Muscle of back (tissue), 11 donors: ENCODE results near the gene AMIGO1. TPM values are rescaled to one million over a fixed set of nuclear protein-coding genes. Genes with fewer than 3 reads are reported as not detected.
A peak's percentile ranks its signal among the peaks of the same experiment; 100 is the strongest.

Source experiments
- DNase-seq, 3 donors: peaks; one replicate each; pipeline versions ENCODE4 v3.0.0 to v3.0.0-alpha.2; 2013
- polyA plus RNA-seq, 10 donors: library from polyadenylated mRNA; unstranded; fragments of 120-200 nt; gene quantifications; one replicate each; pipeline ENCODE4 v1.2.1, GENCODE V29; 2013; ENCODE audit not compliant: insufficient read length in 10 of 10

The AMIGO1 gene
- polyA plus RNA-seq, 10 donors = 8.8 to 16.9 (median 10.7) TPM

- no peak for DNase-seq
Observed at GRCh38 chr1:109508001-109508872, 1.3 kb downstream of the AMIGO1 start.

DNA sequence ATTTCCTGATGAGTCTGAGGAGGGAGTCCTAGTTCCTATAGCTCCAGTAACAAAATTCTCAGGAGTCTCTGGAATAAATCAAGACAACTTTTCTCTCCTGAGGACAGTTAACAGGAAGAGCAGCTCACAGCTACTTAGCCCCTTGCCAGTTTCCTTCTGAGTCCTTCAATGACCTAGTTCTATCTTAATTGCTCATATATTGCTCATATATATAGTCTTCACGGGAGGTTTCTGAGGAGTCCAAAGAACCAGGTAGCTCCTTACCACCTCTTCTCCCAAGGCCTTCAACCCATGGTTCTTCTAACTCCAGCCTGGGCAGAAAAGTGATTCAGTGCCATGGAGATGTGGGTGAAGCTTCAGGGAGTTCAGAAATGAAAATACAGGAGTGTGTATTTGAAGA is 4.6 kb downstream of the AMIGO1 start:
- no peak for DNase-seq

DNA sequence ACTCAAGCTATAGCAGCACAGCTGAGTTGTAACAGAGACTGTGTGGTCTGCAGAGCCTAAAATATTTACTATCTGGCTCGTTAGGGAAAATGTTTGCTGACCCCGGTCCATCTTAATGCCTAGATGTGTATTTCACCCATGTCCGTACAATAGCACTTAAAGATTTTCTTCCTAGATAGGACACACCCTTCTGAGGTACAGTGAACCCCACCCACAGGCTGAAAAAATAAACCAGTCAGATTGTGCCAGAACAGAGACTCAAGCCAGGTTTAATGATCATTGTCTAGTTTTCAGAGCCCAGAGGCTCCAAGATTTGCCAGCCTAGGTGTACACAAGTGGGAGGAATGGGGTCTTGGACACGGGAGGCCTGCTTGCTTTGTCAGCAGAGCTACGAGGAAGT is 5.6 kb downstream of the AMIGO1 start:
- no peak for DNase-seq

GRCh38 chr1:109502364-109502851 is 7.1 kb downstream of the AMIGO1 start:
- DNase-seq = no peak

- DNase-seq = no peak
Observed at GRCh38 chr1:109501644-109502363, 7.7 kb downstream of the AMIGO1 start.

GRCh38 chr1:109500941-109501381 is 8.6 kb downstream of the AMIGO1 start:
- peak in 1 of 3 donors; percentile 31 for DNase-seq

- DNase-seq = no peak
Observed at GRCh38 chr1:109499661-109500536, 9.6 kb downstream of the AMIGO1 start.

DNA sequence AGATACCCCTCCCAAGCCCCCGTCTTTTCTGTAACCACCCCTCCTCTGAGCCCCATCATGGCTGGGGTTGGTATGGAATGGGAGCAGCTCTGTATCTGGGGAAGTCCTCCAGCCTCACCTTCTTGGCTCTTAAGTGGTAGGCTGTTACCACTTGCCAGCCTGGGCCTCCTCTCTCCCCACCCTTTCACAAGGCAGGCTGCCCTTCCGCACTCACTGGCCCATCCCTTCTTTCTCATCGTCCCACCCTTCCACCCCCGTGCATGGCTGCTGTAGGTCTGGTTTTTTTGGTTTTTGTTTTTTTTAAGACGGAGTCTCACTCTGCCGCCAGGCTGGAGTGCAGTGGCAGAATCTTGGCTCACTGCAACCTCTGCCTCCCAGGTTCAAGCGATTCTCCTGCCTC is 10.4 kb downstream of the AMIGO1 start:
- no peak for DNase-seq

DNA sequence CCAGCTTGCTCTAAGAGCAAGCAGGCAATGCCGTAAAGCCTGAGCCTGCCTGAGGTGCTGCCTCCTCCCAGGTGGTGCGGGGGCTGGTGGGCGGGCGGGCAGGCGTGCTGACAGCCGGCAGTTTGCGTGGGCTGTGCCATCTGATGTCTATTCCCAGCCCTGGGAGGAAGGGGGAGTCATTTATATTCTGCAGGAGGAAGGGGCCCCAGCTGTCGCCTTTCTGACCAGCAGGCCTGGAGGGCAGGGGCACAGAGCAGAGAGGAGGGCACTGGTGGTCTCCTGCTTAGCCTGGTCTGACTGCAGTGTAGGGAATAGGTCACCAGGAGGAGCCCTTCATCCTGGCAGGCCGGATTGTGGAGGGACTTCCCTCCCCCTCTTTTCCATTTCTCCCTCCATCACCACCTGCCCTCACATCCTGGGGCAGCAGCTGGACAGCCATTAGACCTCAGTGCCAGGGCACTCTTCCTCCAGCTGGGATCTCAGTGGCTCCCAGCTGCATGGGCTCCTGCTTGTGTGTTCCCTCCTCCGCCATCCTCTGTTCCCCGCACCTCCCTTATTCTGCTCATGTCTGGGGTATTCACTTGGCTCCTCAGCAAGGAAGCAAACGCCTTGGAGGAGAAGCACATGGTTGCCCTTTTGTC is 11.2 kb downstream of the AMIGO1 start:
- DNase-seq = peak; percentile 61 to 77 (median 62)

GRCh38 chr1:109497449-109498160 is 11.9 kb downstream of the AMIGO1 start:
- DNase-seq = no peak

GRCh38 chr1:109495738-109496137 is 13.8 kb downstream of the AMIGO1 start:
- DNase-seq = no peak

DNA sequence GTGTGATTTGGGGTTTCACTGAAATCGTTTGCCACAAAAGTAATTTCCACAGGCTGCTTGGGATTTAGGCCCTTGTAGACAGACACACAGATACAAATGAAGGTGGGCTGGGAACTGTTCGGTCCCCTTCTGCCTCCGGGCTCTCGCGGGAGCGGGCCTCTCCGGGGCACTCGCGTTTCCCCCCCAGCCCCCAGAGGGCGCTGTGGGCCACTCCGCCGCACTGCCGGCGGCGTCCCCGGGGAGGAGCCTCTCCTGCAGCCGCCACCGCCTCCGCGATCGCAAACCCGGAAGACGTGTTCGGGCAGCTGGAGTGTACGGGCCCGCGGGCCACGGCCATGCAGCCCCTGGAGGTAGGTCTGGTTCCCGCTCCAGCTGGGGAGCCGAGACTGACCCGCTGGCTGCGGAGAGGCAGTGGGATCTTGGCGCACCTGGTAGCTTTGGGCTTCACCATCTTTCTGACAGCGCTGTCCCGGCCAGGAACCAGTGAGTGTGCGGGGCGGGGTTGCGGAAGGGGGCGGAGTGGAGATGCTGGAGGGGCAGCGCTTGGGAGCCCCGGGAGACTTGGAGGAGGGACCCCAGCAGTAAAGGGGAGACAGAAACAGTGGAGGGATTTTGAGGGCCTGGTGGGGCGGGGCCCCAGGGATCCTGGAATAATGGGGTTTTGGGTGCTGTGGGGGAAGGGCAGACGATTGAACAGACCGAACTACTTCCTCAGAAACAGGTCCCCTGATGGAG is 15.6 kb downstream of the AMIGO1 start, which contains the start of gene CYB561D1:
CYB561D1 (plus strand) TSS at position 290 of the 735 bp plus-strand sequence; CDS start at position 336, 46 bp downstream.
- peak; percentile 84 to 97 (median 91) for DNase-seq

GRCh38 chr1:109493227-109493626 is 16.3 kb downstream of the AMIGO1 start:
- no peak for DNase-seq

DNA sequence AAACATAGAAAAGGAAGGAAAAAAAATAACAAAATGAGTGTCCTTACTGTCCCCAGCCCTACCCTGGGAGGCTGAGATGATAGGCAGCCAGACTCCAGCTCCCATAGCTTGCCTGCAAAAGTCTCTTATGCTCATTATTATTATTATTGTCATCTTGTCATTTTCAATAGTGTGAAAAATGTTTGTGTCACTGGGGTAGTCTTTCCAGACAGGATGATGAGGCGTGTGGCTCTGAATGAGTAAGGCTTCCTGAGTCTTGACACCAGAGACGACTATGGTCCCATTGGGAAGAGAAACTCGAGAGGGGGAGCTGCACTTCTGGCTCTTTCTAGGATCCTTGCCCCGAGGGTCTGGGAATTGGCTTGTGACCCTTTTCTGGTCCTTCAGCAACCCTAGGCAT is 16.7 kb downstream of the AMIGO1 start:
- no peak for DNase-seq

DNA sequence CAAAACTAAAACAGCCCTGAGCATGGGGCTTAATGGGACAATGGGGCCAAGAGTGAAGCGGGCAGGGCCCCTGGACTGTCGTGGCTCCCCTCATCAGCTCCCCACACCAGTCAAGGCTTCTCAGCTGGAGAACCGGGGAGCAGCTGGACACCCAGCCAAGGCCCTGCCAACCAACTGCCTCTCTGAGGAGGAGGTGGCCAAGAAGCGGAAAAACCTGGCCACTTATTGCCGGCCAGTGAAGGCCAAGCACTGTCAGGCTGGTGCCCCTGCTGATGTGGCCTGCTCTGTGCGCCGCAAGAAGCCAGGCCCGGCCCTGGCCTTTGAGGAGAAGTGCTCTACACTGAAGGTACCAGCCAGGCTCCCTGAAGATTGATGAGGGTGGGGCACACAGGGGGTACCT is 18.2 kb downstream of the AMIGO1 start:
- DNase-seq = no peak

DNA sequence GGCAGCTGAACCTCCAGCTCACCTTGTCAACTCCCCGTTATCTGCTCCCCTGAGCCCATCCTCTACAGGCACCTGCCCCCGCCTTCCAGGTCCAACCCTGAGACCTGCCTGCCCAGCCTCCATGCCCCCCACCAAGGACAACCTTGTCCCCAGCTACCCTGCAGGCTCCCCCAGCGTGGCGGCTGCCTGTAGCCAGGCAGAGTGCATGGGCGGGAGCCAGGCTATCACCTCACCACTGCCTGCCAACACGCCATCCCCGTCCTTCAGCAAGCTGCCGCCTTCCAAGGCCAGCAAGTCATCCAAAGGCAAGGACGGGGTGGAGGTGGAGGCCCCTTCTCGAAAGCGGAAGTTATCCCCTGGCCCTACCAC is 18.6 kb downstream of the AMIGO1 start:
- no peak for DNase-seq

DNA sequence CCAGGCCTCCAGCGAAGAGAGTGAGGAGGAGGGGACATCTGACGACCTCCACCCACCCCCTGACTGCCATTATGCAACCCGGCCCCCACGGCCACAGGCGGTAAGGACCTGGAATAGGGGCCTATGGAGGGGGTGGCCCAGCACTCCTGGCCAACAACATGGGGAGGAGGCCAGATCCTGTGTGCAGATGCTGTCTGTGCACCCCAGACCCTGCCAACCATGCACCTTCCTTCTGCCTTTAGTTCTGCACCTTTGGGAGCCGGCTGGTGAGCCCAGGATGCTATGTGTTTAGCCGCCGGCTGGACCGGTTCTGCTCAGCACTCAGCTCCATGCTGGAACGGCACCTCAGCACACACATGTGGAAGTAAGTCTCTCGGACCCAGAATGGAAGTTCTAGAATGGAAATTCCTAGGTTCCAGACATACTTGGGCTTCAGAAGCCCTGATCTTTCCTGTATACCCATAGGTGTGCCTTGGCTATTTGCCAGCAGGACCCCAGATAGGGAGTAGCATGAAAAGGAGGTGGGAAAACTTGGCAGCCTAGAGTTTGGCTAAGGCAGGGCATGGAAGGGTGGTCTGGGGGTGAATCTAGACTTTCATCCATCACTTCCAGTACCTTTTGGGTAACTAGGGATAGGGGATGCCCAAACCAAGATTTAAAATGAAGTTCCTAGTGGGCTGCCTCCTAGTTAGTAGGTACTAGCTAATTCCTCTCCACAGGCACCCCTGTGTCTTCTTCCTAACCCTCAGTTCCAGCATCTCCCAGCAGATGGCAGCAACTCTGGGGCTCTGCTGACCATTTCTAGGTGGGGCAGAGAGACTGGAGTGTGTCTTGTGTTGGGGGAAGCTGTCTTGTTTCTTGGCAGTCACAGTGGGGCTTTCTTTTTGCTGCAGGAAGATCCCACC is 19.2 kb downstream of the AMIGO1 start:
- DNase-seq = peak; percentile 49 to 80 (median 63)

- DNase-seq = no peak
Observed at GRCh38 chr1:109488696-109489095, 20.8 kb downstream of the AMIGO1 start.

DNA sequence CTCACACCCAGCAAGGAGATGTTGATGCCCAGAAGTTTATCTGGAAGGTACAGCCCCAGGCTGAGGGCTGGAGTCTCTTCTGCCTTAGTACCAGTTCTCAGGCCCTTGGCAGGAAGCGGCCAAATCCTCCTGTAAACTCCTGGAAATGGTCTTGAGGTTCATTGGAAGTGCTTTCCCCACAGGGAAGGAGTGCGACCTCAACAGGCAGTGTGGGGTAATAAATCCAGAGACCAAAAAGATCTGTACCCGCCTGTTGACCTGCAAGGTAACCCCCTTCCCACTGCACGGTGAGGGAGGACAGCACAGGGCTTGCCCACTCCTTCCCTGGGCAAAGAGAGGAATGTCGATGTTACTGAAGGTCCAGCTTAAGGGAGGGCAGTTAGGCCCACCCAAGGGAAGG is 21.3 kb downstream of the AMIGO1 start:
- DNase-seq = no peak
